SIG-M5 treated with dmso at 0.1 percent for 504 hours (cell line): ENCODE data around the gene NRDE2.
"Not testable (repeated sequence)": the region's sequence is repeated elsewhere in the genome, so short reads cannot be mapped to it uniquely, and the experiment has no call there.

Experiments
- DNase-seq: peaks from one replicate; lab custom pipeline; 2025; ENCODE audit not compliant: unreplicated experiment; lab: John Stamatoyannopoulos, UW

The NRDE2 gene

GRCh38 chr14:90274019-90274418, 57.7 kb downstream of the NRDE2 start:
- no peak for DNase-seq

- DNase-seq = no peak
Observed at GRCh38 chr14:90273532-90273931, 58.2 kb downstream of the NRDE2 start.

- DNase-seq = no peak
Observed at GRCh38 chr14:90272523-90272922, 59.2 kb downstream of the NRDE2 start.

- no peak for DNase-seq
Observed at GRCh38 chr14:90268420-90268819, 63.3 kb downstream of the NRDE2 start.

GRCh38 chr14:90266441-90267154, 65.1 kb downstream of the NRDE2 start:
- DNase-seq = no peak

- no peak for DNase-seq
Observed at GRCh38 chr14:90263748-90264449, 67.8 kb downstream of the NRDE2 start.

GRCh38 chr14:90256354-90257131, 75.2 kb downstream of the NRDE2 start, which contains the start of gene PSMC1:
Gene PSMC1 (plus strand): TSS chr14:90256553. CDS start chr14:90256598, 45 bp downstream.
- peak; percentile 92 for DNase-seq

GRCh38 chr14:90255871-90256270, 75.9 kb downstream of the NRDE2 start:
- DNase-seq = peak; percentile 11

GRCh38 chr14:90253826-90254225, 77.9 kb downstream of the NRDE2 start:
- DNase-seq = no peak

GRCh38 chr14:90248594-90248993, 83.1 kb downstream of the NRDE2 start:
- no peak for DNase-seq

GRCh38 chr14:90247441-90247840, 84.3 kb downstream of the NRDE2 start:
- not testable (repeated sequence) for DNase-seq

- DNase-seq = no peak
Observed at GRCh38 chr14:90246936-90247335, 84.8 kb downstream of the NRDE2 start.

GRCh38 chr14:90242444-90242843, 89.3 kb downstream of the NRDE2 start:
- no peak for DNase-seq

GRCh38 chr14:90239139-90239538, 92.6 kb downstream of the NRDE2 start:
- DNase-seq = no peak

GRCh38 chr14:90235179-90235976, 96.4 kb downstream of the NRDE2 start:
- DNase-seq = peak; percentile 73

GRCh38 chr14:90229942-90230341, 101.8 kb downstream of the NRDE2 start:
- DNase-seq = not testable (repeated sequence)

- no peak for DNase-seq
Observed at GRCh38 chr14:90228478-90228877, 103.3 kb downstream of the NRDE2 start.
